Epithelial cell of esophagus (primary cell): ENCODE measurements around the gene MAPK7.

ENCODE experiments used
- DNase-seq: peaks from one replicate; pipeline ENCODE4 v3.0.0; 2010; ENCODE audit warnings: low read depth
- H3K4me3 ChIP-seq: 2 replicates; pipeline ENCODE4 v1.5.1; 2011; ENCODE audit warnings: mild to moderate bottlenecking, low read length, control low read depth
- TF ChIP-seq, protein P1 (sequence below): IDR thresholded peaks from 2 replicates; pipeline ENCODE4 v1.5.1; 2011; ENCODE audit warnings: low read depth, mild to moderate bottlenecking, low read length, control low read depth, inconsistent platforms; ENCODE audit not compliant: insufficient read depth; ENCODE audit errors: missing control alignments

Gene MAPK7

GRCh38 chr17:19378416-19379360 is at the start of gene MAPK7:
MAPK7 (plus strand) TSS chr17:19378498; CDS start chr17:19378901, 403 bp downstream.
- DNase-seq, result no peak
- TF ChIP-seq, protein P1, sequence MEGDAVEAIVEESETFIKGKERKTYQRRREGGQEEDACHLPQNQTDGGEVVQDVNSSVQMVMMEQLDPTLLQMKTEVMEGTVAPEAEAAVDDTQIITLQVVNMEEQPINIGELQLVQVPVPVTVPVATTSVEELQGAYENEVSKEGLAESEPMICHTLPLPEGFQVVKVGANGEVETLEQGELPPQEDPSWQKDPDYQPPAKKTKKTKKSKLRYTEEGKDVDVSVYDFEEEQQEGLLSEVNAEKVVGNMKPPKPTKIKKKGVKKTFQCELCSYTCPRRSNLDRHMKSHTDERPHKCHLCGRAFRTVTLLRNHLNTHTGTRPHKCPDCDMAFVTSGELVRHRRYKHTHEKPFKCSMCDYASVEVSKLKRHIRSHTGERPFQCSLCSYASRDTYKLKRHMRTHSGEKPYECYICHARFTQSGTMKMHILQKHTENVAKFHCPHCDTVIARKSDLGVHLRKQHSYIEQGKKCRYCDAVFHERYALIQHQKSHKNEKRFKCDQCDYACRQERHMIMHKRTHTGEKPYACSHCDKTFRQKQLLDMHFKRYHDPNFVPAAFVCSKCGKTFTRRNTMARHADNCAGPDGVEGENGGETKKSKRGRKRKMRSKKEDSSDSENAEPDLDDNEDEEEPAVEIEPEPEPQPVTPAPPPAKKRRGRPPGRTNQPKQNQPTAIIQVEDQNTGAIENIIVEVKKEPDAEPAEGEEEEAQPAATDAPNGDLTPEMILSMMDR, result no peak
- H3K4me3 ChIP-seq, result peak within 1 kb of the TSS; percentile 89

DNA sequence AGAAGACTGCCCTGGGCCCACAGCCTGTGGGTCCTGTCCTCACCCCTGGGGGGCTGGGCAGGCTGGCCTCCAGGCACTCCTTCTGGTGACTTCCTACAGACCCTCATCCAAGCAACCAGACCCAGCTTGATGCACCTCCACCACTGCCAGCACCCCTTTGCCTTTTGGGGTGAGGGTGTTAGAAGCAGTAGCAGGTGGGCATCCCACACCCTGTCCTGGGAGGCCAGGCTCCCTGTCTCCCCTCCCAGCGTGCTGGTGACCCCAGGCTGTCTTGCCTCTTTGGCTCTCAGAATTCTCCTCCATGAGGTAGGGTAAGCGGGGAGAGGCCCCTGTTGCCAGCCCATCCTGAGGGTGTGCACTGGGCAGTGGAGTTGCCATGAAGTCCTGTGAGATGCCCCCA is 49.2 kb upstream of the MAPK7 start:
- H3K4me3 ChIP-seq, result no peak overlapping the region
- TF ChIP-seq, protein P1, result no peak
- DNase-seq, result no peak

GRCh38 chr17:19329839-19330238 is 48.5 kb upstream of the MAPK7 start:
- no peak for DNase-seq
- no peak overlapping the region for H3K4me3 ChIP-seq
- TF ChIP-seq, protein P1, result no peak

DNA sequence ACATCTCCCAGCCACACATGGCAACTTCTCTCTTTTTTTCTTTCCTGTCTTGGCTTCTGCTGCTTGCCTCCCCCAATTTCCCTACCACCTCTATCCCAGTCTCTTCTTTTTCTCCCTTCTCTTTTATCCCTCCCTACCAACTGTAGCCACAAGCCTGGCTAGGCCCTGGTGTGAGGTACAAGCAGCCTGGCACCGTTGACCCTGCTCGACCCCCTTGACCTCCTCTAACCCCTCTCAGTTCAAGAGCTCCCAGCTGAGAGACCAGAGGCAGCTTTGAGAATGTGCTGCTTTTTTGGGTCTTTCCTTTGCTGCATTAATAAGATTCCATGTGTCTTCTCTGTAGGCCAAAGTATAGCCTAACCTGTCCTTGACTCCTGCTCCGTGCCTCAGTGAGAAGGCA is 48.0 kb upstream of the MAPK7 start:
- no peak overlapping the region for H3K4me3 ChIP-seq
- TF ChIP-seq, protein P1, result no peak

DNA sequence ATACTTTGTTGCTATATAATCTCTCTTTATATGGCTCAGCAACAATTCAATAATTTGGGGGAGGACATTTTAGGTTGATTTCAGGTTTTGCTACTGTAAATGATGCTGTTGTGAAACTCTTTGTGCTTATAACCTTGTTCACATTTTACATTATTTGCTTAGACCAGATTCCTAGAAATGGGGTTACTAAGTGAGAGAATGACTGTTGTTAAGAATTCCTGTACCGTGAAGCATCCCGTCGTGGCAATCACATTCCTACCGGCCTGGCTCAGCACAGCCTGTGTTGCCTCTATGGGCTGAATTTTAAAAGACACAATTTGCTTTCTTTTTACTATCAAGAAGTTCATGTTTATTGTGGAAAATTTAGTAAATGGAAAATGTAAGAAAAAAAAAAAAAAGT is 47.2 kb upstream of the MAPK7 start:
- H3K4me3 ChIP-seq, result no peak overlapping the region
- peak; percentile 72 for DNase-seq
- TF ChIP-seq, protein P1, result no peak

More for the DNA sequence above, 48.0 kb upstream of the MAPK7 start:
- DNase-seq, result no peak

GRCh38 chr17:19331543-19332245 is 46.6 kb upstream of the MAPK7 start:
- H3K4me3 ChIP-seq, result no peak overlapping the region
- TF ChIP-seq, protein P1, result no peak
- DNase-seq, result no peak
